Activated CD4-positive, alpha-beta T cell treated with anti-CD3 and anti-CD28 coated beads, Interleukin-2, amount 10 ng/mL, durations not matched to agents 24 days and 14 days (primary cell): ENCODE data around the gene RPL18A. TPM values are rescaled to one million over a fixed set of nuclear protein-coding genes. Genes with fewer than 3 reads are reported as not detected.

Experiments
- DNase-seq: peaks from one replicate; pipeline ENCODE4 v3.0.0; 2022
- H3K27ac Mint-ChIP-seq: one replicate; pipeline ENCODE4 v1.8.0; 2022; ENCODE audit warnings: mild to moderate bottlenecking, mixed read lengths
- H3K27me3 Mint-ChIP-seq: one replicate; pipeline ENCODE4 v1.8.0; 2022; ENCODE audit warnings: mixed read lengths
- H3K36me3 Mint-ChIP-seq: one replicate; pipeline ENCODE4 v1.8.0; 2022; ENCODE audit warnings: low read depth, mild to moderate bottlenecking, mixed read lengths
- H3K4me1 Mint-ChIP-seq: one replicate; pipeline ENCODE4 v1.8.0; 2021; ENCODE audit warnings: mixed read lengths
- H3K4me3 Mint-ChIP-seq: one replicate; pipeline ENCODE4 v1.8.0; 2022; ENCODE audit warnings: mild to moderate bottlenecking, moderate library complexity, mixed read lengths
- H3K9me3 Mint-ChIP-seq: one replicate; pipeline ENCODE4 v1.8.0; 2021; ENCODE audit warnings: mixed read lengths
- intact Hi-C: fragments of 100-400 bp; cut with micrococcal nuclease; formaldehyde crosslinking; loops from one replicate; pipeline ENCODE4 v1.15.1; 2023
- total RNA-seq: library from RNA; stranded (reverse); gene quantifications from 2 replicates; pipeline ENCODE4 v1.2.3, GENCODE V29; 2022

Gene RPL18A
- total RNA-seq, 1 donor from 2014 or later, result 2,718 TPM

- Mint-ChIP-seq H3K36me3 (peaks cover 22% of the 10 kb centered on the region), H3K27me3 (no peaks in the 10 kb centered on the region), H3K9me3 (no peaks in the 10 kb centered on the region), H3K4me3 (no peak overlapping the region), H3K4me1 (peaks cover 5% of the 10 kb centered on the region), H3K27ac (no peak overlapping the region)
- intact Hi-C loops, result no loop called here
- DNase-seq, result no peak
These were observed 9.0 kb downstream of the RPL18A start for GRCh38 chr19:17868669-17869068.

- Mint-ChIP-seq H3K4me1 (peaks cover 4% of the 10 kb centered on the region), H3K4me3 (no peak overlapping the region), H3K27ac (no peak overlapping the region), H3K36me3 (peaks cover 18% of the 10 kb centered on the region), H3K27me3 (no peaks in the 10 kb centered on the region), H3K9me3 (no peaks in the 10 kb centered on the region)
- DNase-seq, result no peak
- intact Hi-C loops, result no loop called here
These were observed 9.5 kb downstream of the RPL18A start for GRCh38 chr19:17869114-17869608.

GRCh38 chr19:17871032-17871877, 11.5 kb downstream of the RPL18A start:
- H3K27ac Mint-ChIP-seq, result no peak overlapping the region
- intact Hi-C loops, result no loop called here

GRCh38 chr19:17871878-17872250, 12.2 kb downstream of the RPL18A start, which contains the start of gene SLC5A5:
TSS of gene SLC5A5 (plus strand) at chr19:17871945. CDS start at chr19:17872320, 375 bp downstream.
- H3K27me3 Mint-ChIP-seq, result peaks cover 1% of the 10 kb centered on the region
- H3K36me3 Mint-ChIP-seq, result no peaks in the 10 kb centered on the region
- no peaks in the 10 kb centered on the region for H3K9me3 Mint-ChIP-seq
- H3K27ac Mint-ChIP-seq, result peak within 1 kb of the TSS; percentile 74
- peak within 1 kb of the TSS; percentile 90 for H3K4me3 Mint-ChIP-seq
- intact Hi-C loops, result loop anchor here (2.0 kb wide), 1 partner anchor 61 kb away; the partner anchor contains the start of gene CCDC124
- peak; percentile 75 for DNase-seq
- H3K4me1 Mint-ChIP-seq, result peaks cover 4% of the 10 kb centered on the region

More at GRCh38 chr19:17871032-17871877, 11.5 kb downstream of the RPL18A start:
- Mint-ChIP-seq H3K9me3 (no peaks in the 10 kb centered on the region), H3K4me1 (peaks cover 4% of the 10 kb centered on the region), H3K27me3 (peaks cover 1% of the 10 kb centered on the region), H3K36me3 (peaks cover 2% of the 10 kb centered on the region), H3K4me3 (peak overlapping the region; percentile 90)
- DNase-seq, result no peak

- Mint-ChIP-seq H3K27me3 (peaks cover 1% of the 10 kb centered on the region), H3K4me1 (peaks cover 4% of the 10 kb centered on the region), H3K27ac (peak overlapping the region; percentile 71), H3K36me3 (no peaks in the 10 kb centered on the region), H3K9me3 (no peaks in the 10 kb centered on the region), H3K4me3 (peak overlapping the region; percentile 90)
- DNase-seq, result peak; percentile 88
- intact Hi-C loops, result loop anchor here (2.0 kb wide), 1 partner anchor 60 kb away; the partner anchor contains the start of gene CCDC124
These were observed 12.7 kb downstream of the RPL18A start for GRCh38 chr19:17872251-17873001.

GRCh38 chr19:17873786-17874757, 14.4 kb downstream of the RPL18A start:
- Mint-ChIP-seq H3K4me1 (peaks cover 4% of the 10 kb centered on the region), H3K4me3 (peak overlapping the region; percentile 90), H3K27ac (peak overlapping the region; percentile 53), H3K36me3 (no peaks in the 10 kb centered on the region), H3K27me3 (peaks cover 1% of the 10 kb centered on the region), H3K9me3 (no peaks in the 10 kb centered on the region)
- intact Hi-C loops, result loop anchor here (1.0 to 2.0 kb wide), 3 partner anchors 15 to 127 kb away; partner anchors contain the start of genes CCDC124 and RPL18A
- peak; percentile 88 for DNase-seq

GRCh38 chr19:17874758-17875135, 15.0 kb downstream of the RPL18A start:
- intact Hi-C loops, result loop anchor here (1.0 to 2.0 kb wide), 2 partner anchors 15 to 126 kb away; partner anchors contain the start of gene RPL18A
- H3K4me1 Mint-ChIP-seq, result peaks cover 4% of the 10 kb centered on the region
- peaks cover 1% of the 10 kb centered on the region for H3K27me3 Mint-ChIP-seq
- peak overlapping the region; percentile 53 for H3K27ac Mint-ChIP-seq
- peak overlapping the region; percentile 90 for H3K4me3 Mint-ChIP-seq
- no peaks in the 10 kb centered on the region for H3K9me3 Mint-ChIP-seq
- no peak for DNase-seq
- H3K36me3 Mint-ChIP-seq, result no peaks in the 10 kb centered on the region

GRCh38 chr19:17877696-17878095, 18.0 kb downstream of the RPL18A start:
- no peak for DNase-seq
- H3K27ac Mint-ChIP-seq, result no peak overlapping the region
- H3K4me3 Mint-ChIP-seq, result no peak overlapping the region
- no peaks in the 10 kb centered on the region for H3K9me3 Mint-ChIP-seq
- H3K4me1 Mint-ChIP-seq, result peaks cover 2% of the 10 kb centered on the region
- no peaks in the 10 kb centered on the region for H3K36me3 Mint-ChIP-seq
- intact Hi-C loops, result no loop called here
- H3K27me3 Mint-ChIP-seq, result peaks cover 1% of the 10 kb centered on the region

- Mint-ChIP-seq H3K27me3 (peaks cover 1% of the 10 kb centered on the region), H3K27ac (no peak overlapping the region), H3K4me3 (no peak overlapping the region), H3K36me3 (no peaks in the 10 kb centered on the region), H3K9me3 (no peaks in the 10 kb centered on the region), H3K4me1 (no peaks in the 10 kb centered on the region)
- no peak for DNase-seq
- intact Hi-C loops, result no loop called here
These were observed 19.8 kb downstream of the RPL18A start for GRCh38 chr19:17879466-17879865.

GRCh38 chr19:17881701-17882100, 22.0 kb downstream of the RPL18A start:
- no peak for DNase-seq
- intact Hi-C loops, result no loop called here
- H3K4me3 Mint-ChIP-seq, result no peak overlapping the region
- H3K27ac Mint-ChIP-seq, result no peak overlapping the region
- no peaks in the 10 kb centered on the region for H3K9me3 Mint-ChIP-seq
- no peaks in the 10 kb centered on the region for H3K27me3 Mint-ChIP-seq
- no peaks in the 10 kb centered on the region for H3K36me3 Mint-ChIP-seq
- H3K4me1 Mint-ChIP-seq, result no peaks in the 10 kb centered on the region

- Mint-ChIP-seq H3K4me1 (no peaks in the 10 kb centered on the region), H3K27ac (no peak overlapping the region), H3K4me3 (no peak overlapping the region), H3K9me3 (no peaks in the 10 kb centered on the region), H3K27me3 (no peaks in the 10 kb centered on the region), H3K36me3 (no peaks in the 10 kb centered on the region)
- no peak for DNase-seq
- intact Hi-C loops, result no loop called here
These were observed 24.1 kb downstream of the RPL18A start for GRCh38 chr19:17883627-17884410.

- Mint-ChIP-seq H3K4me1 (no peaks in the 10 kb centered on the region), H3K27me3 (no peaks in the 10 kb centered on the region), H3K36me3 (no peaks in the 10 kb centered on the region), H3K27ac (no peak overlapping the region), H3K4me3 (no peak overlapping the region), H3K9me3 (no peaks in the 10 kb centered on the region)
- no peak for DNase-seq
- intact Hi-C loops, result no loop called here
These were observed 26.8 kb downstream of the RPL18A start for GRCh38 chr19:17886515-17886914.
